KOPT-K1 (cell line): Measurements from ENCODE around the gene KPNA4.
"Not testable (repeated sequence)": the region's sequence is repeated elsewhere in the genome, so short reads cannot be mapped to it uniquely, and the experiment has no call there.

Experiments
- H3K27ac ChIP-seq: fragments of 200-600 bp; sonication (generic); 2 replicates; pipeline ENCODE4 v1.5.1; 2016; ENCODE audit warnings: antibody characterized with exemption, mild to moderate bottlenecking, low read depth, low read length; ENCODE audit not compliant: poor library complexity, severe bottlenecking
- H3K36me3 ChIP-seq: fragments of 200-600 bp; sonication (generic); 2 replicates; pipeline ENCODE4 v1.5.1; 2017; ENCODE audit warnings: antibody characterized with exemption, mild to moderate bottlenecking, low read length, moderate library complexity; ENCODE audit not compliant: insufficient read depth
- H3K9me3 ChIP-seq: fragments of 200-600 bp; sonication (generic); 2 replicates; pipeline ENCODE4 v1.5.1; 2017; ENCODE audit warnings: antibody characterized with exemption, low read length, mild to moderate bottlenecking; ENCODE audit not compliant: insufficient read depth, poor library complexity, severe bottlenecking

Gene KPNA4

GRCh38 chr3:160580938-160581337 lies 15.6 kb upstream of the KPNA4 start:
- Histone ChIP-seq H3K9me3 (no peaks in the 10 kb centered on the region), H3K36me3 (no peaks in the 10 kb centered on the region), H3K27ac (no peak overlapping the region)

- no peaks in the 10 kb centered on the region for H3K36me3 ChIP-seq
- H3K27ac ChIP-seq = no peak overlapping the region
- H3K9me3 ChIP-seq = no peaks in the 10 kb centered on the region
Observed at GRCh38 chr3:160577556-160578195, 12.3 kb upstream of the KPNA4 start.

- Histone ChIP-seq H3K27ac (no peak overlapping the region), H3K9me3 (no peaks in the 10 kb centered on the region), H3K36me3 (no peaks in the 10 kb centered on the region)
Observed at GRCh38 chr3:160577093-160577492, 11.7 kb upstream of the KPNA4 start.

- H3K27ac ChIP-seq = no peak overlapping the region
- no peaks in the 10 kb centered on the region for H3K36me3 ChIP-seq
- H3K9me3 ChIP-seq = no peaks in the 10 kb centered on the region
Observed at GRCh38 chr3:160576621-160577020, 11.2 kb upstream of the KPNA4 start.

- H3K27ac ChIP-seq = no peak overlapping the region
- no peaks in the 10 kb centered on the region for H3K36me3 ChIP-seq
- no peaks in the 10 kb centered on the region for H3K9me3 ChIP-seq
Observed at GRCh38 chr3:160575589-160575988, 10.2 kb upstream of the KPNA4 start.

- Histone ChIP-seq H3K9me3 (no peaks in the 10 kb centered on the region), H3K27ac (no peak overlapping the region), H3K36me3 (no peaks in the 10 kb centered on the region)
Observed at GRCh38 chr3:160574636-160575035, 9.3 kb upstream of the KPNA4 start.

- H3K27ac ChIP-seq, H3K9me3 ChIP-seq, H3K36me3 ChIP-seq: not testable (repeated sequence)
Observed at GRCh38 chr3:160573955-160574525, 8.7 kb upstream of the KPNA4 start.

- Histone ChIP-seq H3K27ac (no peak overlapping the region), H3K9me3 (no peaks in the 10 kb centered on the region), H3K36me3 (no peaks in the 10 kb centered on the region)
Observed at GRCh38 chr3:160569894-160570652, 4.7 kb upstream of the KPNA4 start.

GRCh38 chr3:160568989-160569388 lies 3.6 kb upstream of the KPNA4 start:
- Histone ChIP-seq H3K9me3 (no peaks in the 10 kb centered on the region), H3K27ac (no peak overlapping the region), H3K36me3 (no peaks in the 10 kb centered on the region)

- Histone ChIP-seq H3K27ac (no peak overlapping the region), H3K36me3 (peaks cover 5% of the 10 kb centered on the region; the same call in 1 of the 2 replicates), H3K9me3 (no peaks in the 10 kb centered on the region)
Observed at GRCh38 chr3:160567774-160568173, 2.4 kb upstream of the KPNA4 start.

GRCh38 chr3:160566499-160566898 lies 1.1 kb upstream of the KPNA4 start:
- Histone ChIP-seq H3K36me3 (peaks cover 18% of the 10 kb centered on the region), H3K27ac (peak overlapping the region; percentile 89), H3K9me3 (no peaks in the 10 kb centered on the region)

GRCh38 chr3:160564949-160565441 lies 376 bp downstream of the KPNA4 start:
- Histone ChIP-seq H3K27ac (peak overlapping the region; percentile 84), H3K36me3 (peaks cover 19% of the 10 kb centered on the region), H3K9me3 (no peaks in the 10 kb centered on the region)

GRCh38 chr3:160564258-160564911 lies 986 bp downstream of the KPNA4 start:
- Histone ChIP-seq H3K27ac (peak overlapping the region; percentile 84), H3K36me3 (peaks cover 19% of the 10 kb centered on the region), H3K9me3 (no peaks in the 10 kb centered on the region)

GRCh38 chr3:160562952-160563351 lies 2.4 kb downstream of the KPNA4 start:
- no peak overlapping the region for H3K27ac ChIP-seq
- peaks cover 19% of the 10 kb centered on the region for H3K36me3 ChIP-seq

GRCh38 chr3:160557571-160557970 lies 7.8 kb downstream of the KPNA4 start:
- peaks cover 12% of the 10 kb centered on the region for H3K36me3 ChIP-seq
- H3K9me3 ChIP-seq = no peaks in the 10 kb centered on the region
- no peak overlapping the region for H3K27ac ChIP-seq

More at GRCh38 chr3:160562952-160563351, 2.4 kb downstream of the KPNA4 start:
- no peaks in the 10 kb centered on the region for H3K9me3 ChIP-seq
